KOPT-K1 (cell line): ENCODE results near the gene ANO2.

Experiments
- H3K27ac ChIP-seq: fragments of 200-600 bp; sonication (generic); 2 replicates; pipeline ENCODE4 v1.5.1; 2016; ENCODE audit warnings: antibody characterized with exemption, mild to moderate bottlenecking, low read depth, low read length; ENCODE audit not compliant: poor library complexity, severe bottlenecking
- H3K36me3 ChIP-seq: fragments of 200-600 bp; sonication (generic); 2 replicates; pipeline ENCODE4 v1.5.1; 2017; ENCODE audit warnings: antibody characterized with exemption, mild to moderate bottlenecking, low read length, moderate library complexity; ENCODE audit not compliant: insufficient read depth
- H3K9me3 ChIP-seq: fragments of 200-600 bp; sonication (generic); 2 replicates; pipeline ENCODE4 v1.5.1; 2017; ENCODE audit warnings: antibody characterized with exemption, low read length, mild to moderate bottlenecking; ENCODE audit not compliant: insufficient read depth, poor library complexity, severe bottlenecking

The ANO2 gene

DNA sequence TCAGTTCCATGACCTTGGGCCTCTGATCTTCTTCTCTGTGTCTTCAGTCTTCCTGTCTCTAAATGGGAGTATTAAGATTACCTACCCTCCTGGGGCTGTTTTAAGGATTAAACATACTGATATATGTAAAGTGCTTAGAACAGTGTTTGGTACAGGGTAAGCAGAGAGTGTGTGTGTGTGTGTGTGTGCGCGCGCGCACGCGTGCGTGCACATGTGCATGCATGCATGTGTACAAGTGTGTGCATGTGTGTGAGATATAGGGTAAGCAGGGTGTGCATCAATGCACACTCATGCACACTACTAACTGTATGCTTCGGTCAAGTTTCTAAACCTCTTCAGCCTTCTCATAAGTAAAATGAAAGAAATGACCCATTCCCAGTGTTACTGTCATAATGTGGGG is 316.6 kb downstream of the ANO2 start:
- Histone ChIP-seq H3K36me3 (no peaks in the 10 kb centered on the region), H3K9me3 (no peaks in the 10 kb centered on the region), H3K27ac (no peak overlapping the region)

DNA sequence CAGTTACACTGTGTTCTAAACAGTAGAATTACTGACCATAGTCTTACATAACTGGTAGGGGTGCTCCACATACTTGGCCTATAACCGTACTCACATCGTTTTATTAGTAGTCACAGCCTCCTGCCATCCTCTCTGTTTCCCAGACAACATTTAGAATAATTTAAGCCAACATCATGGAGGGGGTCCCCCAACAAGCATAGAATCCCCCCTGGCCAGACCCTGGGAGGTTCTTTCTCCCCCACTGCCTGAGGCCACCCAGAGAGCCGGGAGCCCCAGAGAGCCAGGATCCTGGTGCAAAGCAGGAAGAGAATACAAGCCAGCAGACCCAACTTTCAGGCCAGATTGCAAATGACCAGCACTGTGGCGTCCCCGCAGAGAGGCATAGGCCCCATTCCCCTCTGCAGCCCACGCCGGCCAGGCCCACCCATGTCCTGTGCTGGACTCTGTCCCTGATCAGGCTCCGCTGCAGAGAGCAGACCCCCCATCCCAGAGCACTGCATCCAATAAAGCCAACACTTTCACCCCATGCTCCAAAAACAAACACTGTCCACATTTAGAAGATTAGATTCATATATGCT is 317.9 kb downstream of the ANO2 start:
- Histone ChIP-seq H3K9me3 (no peaks in the 10 kb centered on the region), H3K27ac (no peak overlapping the region), H3K36me3 (no peaks in the 10 kb centered on the region)

DNA sequence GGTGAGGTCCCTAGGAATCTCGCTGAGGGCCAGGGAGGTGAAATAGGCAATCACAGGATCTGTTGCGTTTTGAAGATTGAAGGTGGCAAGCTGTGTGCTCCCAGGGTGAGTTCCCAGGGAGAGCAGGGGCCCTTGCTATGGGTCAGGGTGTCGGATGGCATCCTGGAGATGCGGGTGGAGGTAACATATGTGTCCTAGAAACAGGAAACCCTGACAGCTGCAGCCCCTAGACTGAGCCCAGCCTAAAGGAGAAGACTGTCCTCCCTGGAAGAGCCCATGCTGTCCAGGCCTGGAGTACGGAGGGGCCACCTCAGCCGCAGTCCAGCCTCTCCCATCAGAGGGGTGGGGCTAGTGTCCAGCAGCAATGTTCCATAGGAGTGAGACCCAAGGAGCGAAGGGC is 318.9 kb downstream of the ANO2 start:
- H3K27ac ChIP-seq, result no peak overlapping the region
- H3K9me3 ChIP-seq, result no peaks in the 10 kb centered on the region
- no peaks in the 10 kb centered on the region for H3K36me3 ChIP-seq

DNA sequence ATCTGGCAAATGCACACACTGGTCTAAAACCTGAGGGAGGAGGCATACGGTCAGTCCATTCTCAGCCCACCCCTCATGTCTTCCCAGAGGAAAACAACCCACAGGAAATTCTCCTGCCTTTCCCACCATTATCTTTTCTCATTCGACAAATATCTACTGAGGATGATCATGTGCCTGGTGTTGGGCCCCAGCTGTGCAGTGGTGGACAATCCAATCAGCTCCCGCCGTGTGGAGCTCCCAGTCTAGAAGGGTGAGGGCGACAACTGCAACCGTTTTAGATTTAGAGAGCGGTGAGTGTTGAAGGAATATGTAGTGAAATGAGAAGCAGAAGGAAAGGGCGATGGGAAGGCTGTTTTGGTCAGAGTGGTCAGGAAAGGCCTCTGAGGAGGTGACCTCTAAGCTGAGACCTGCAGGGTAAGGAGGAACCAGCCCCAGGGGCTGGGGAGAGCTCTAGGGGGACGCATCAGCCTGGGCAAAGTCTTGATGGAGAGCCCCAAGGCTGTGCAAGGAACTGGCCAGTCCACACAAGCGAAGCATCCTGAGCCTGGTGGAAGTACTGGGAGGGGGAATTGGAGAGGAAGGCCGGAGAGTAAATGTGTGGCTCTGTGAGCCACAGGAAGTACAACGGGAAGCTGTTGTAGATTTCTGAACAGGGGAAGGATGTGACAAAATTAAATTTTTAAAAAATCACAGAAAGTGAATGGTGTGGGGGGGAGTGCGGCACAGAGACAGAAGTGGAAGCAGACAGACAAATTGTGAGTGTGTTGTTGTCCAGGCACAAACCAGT is 320.4 kb downstream of the ANO2 start:
- H3K27ac ChIP-seq, result no peak overlapping the region

DNA sequence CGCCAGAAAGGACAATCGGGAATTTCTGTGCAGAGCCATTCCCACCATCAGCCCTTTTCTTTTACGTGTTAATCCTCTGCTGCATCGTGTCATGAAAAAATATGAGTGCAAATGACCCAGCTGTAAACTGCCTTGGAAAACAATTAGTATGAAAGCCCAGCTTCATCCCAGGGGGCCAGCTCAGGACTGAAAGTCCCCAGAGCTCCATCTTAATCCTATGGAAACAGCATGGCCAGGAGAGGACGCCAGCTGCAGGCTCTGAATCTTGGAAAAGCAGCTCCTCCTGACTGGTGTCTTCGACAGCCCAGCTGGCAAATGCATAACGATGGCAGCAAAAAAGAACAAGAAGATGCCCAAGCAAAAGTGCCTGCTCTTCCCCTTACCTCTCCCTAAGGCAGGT is 321.6 kb downstream of the ANO2 start:
- no peak overlapping the region for H3K27ac ChIP-seq
- no peaks in the 10 kb centered on the region for H3K36me3 ChIP-seq
- H3K9me3 ChIP-seq, result no peaks in the 10 kb centered on the region

More for the DNA sequence above, 320.4 kb downstream of the ANO2 start:
- no peaks in the 10 kb centered on the region for H3K9me3 ChIP-seq
- no peaks in the 10 kb centered on the region for H3K36me3 ChIP-seq

DNA sequence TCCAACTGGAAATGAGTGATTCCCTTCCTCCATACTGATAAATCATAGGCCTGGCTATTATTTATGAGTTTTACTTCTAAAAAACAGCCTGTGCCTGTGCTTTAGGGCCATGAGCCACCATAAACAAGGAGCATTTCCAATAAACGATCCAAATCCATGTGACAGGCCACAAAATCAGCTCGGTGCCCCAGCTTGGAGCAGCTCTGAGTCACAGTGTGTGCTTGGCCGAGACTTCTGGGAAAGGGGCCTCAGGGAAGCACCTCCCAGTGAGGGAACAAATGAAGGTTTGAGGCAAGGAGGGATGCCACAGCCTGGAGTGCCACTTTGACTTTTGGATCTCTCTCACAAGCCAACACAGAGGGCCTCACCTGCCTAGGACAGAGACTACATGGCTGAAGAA is 322.8 kb downstream of the ANO2 start:
- H3K27ac ChIP-seq, result no peak overlapping the region
- no peaks in the 10 kb centered on the region for H3K36me3 ChIP-seq
- no peaks in the 10 kb centered on the region for H3K9me3 ChIP-seq

DNA sequence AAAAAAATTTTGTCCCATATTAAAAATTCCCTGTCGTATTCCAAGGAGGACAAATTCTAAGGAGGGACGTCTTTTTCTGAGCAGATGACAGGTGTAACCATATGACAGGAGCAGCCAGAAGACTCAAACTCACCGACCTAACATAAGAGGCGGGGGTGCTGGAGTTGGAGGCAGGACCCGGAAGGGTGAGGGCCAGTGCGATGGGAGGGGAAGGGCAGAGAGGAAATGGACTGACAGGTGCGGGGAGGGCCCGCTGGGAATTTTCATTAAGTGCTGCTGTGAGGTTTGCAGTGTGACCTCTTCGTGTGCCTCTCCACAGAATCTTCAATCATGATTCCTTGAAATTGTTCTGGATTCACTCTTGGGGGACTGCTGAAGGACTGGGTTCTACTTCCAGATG is 323.7 kb downstream of the ANO2 start:
- no peaks in the 10 kb centered on the region for H3K36me3 ChIP-seq
- no peaks in the 10 kb centered on the region for H3K9me3 ChIP-seq
- no peak overlapping the region for H3K27ac ChIP-seq

DNA sequence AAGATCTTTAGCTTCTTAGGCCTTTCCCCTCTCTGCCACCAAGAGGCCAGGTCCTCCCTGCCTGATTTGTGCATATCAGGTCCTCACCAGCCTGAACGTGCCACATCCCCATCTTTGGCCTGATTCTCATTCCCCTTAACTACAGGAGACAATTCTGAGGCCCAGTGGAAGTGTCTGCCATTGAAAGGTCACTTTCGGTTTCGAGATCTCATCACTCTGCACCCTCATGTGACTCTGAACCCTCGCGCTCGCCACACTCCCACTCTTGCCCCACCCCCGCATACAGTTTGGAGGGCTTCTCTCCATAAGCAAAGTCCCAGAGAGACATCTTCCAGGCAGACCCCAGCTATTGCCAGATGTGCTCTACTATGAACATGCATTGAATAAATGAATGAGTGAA is 324.2 kb downstream of the ANO2 start:
- no peaks in the 10 kb centered on the region for H3K36me3 ChIP-seq

DNA sequence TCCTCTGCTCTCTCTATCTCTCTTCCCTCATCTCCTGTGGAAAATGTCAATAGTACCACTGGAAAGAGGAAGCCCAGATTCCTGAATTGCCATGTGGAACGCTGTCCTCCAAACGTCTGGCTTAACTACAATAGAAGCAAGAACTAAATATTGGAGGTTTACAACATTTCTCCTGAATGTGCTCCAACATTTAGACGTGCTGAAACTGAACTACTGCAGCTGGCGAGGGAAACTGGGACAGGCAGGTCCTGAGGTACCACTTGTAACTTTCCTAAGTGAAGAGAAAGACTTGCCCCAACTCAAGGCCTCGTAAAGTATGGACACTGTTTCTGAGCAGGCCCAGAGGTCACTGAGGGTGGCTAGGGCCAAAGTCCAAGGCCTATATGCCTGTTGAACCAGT is 325.4 kb downstream of the ANO2 start:
- Histone ChIP-seq H3K27ac (no peak overlapping the region), H3K36me3 (no peaks in the 10 kb centered on the region), H3K9me3 (no peaks in the 10 kb centered on the region)

More for the DNA sequence above, 324.2 kb downstream of the ANO2 start:
- Histone ChIP-seq H3K9me3 (no peaks in the 10 kb centered on the region), H3K27ac (no peak overlapping the region)

DNA sequence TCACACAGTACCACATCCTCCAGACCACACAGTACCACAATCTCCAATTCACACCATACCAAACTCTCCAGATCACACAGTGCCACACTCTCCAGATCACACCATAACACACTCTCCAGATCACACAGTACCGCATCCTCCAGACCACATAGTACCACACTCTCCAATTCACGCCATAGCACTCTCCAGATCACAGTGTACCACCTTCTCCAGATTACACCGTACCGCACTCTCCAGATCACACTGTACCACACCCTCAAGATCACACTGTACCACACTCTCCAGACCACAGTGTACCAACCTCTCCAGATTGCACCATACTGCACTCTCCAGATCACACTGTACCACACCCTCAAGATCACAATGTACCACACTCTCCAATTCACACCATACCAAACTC is 328.2 kb downstream of the ANO2 start:
- Histone ChIP-seq H3K36me3 (no peaks in the 10 kb centered on the region), H3K9me3 (no peaks in the 10 kb centered on the region), H3K27ac (no peak overlapping the region)

DNA sequence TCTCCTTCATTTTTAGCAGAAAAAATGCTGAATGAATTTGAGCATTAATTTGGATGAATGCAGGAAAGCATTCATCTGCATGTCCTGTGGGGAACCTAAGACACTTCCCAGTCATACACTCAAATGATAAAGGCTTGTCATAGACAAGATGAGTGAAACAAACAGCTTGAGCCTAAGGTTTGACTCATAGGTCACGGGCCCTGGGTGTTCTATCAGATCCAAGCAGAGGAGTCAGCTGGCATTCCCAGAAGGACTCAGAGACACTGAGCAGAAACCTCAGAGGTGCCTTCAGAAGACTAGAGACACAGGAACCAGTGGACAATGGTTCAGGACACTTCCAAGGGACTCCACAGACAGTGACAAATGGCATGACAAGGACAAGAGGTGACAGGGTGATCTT is 329.3 kb downstream of the ANO2 start:
- Histone ChIP-seq H3K9me3 (no peaks in the 10 kb centered on the region), H3K36me3 (no peaks in the 10 kb centered on the region), H3K27ac (no peak overlapping the region)

DNA sequence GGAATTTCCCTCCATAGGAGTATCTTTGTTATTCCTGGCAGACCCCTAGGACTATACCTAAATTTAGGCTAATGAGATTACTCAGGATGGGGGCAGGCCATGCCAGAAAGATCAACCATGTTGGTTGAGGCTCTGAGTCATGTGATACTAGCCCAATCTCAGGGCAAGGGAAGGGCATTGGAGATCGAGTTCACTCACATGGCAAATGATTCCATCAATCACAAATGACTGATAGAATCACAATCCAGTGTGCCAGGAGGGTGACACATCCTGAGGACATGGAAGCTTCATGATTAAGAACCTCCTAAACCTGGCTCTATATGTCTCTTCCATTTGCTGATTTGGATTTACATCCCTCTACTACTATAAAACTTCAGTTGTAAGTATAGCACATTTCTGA is 330.8 kb downstream of the ANO2 start:
- H3K36me3 ChIP-seq, result no peaks in the 10 kb centered on the region
- H3K9me3 ChIP-seq, result no peaks in the 10 kb centered on the region

DNA sequence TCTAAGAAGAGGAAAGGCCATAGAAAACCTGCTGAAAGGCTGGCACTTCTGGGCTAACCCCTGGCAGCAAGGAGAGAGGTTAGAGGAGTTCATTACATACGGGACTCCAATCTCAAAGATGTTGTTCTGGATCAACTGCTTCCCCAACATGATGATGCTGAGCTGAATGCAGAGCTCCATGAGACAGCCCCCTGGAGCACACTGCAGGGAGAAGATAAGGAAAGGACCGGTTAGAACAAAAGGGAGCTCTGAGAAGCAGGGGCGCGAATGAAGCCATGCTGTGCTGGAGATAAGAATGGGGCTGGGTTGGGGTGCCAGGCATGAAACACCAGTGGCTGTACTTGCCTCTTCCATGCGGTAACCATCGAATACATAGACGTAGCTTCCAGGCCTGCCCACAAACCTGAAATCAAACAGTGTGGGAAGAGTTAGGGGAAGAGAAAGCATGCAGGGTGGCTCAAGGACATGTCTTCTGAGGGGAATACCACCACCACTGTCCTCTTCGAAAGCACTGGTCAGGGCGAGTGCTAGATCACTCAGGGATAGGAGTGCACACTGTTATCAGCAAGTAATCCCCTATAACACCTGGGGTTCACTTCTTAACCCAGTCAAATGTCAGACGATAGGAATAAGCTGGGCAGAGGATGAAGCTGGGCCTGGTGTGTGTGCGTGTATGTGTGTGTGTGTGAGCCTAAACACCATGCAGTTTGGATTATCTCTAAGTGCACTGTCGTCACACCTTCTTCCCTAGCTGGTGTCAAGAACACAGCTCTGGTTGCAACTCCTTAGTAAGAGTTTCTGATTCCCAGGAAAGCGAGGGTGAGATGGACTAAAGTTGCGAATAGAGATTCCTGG is 332.3 kb downstream of the ANO2 start:
- H3K36me3 ChIP-seq, result no peaks in the 10 kb centered on the region
- no peaks in the 10 kb centered on the region for H3K9me3 ChIP-seq
- H3K27ac ChIP-seq, result no peak overlapping the region

More for the DNA sequence above, 330.8 kb downstream of the ANO2 start:
- H3K27ac ChIP-seq, result no peak overlapping the region

DNA sequence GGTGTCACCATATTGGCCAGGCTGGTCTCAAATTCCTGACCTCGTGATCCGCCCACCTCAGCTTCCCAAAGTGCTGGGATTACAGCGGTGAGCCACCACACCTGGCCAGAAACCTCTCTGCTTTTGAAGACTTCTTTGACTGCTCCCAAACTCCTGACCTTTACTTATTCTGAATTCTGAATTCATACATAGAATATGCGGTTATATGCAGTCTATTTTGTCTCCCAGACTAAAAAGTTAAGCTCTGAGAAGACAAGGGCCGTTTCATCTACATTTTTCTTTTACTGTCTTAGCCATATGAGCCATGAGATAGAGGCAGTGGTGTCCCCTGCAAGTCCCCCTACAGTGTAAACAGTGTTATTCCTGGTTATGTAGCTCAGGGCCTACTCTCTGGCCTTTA is 333.9 kb downstream of the ANO2 start:
- H3K27ac ChIP-seq, result no peak overlapping the region
- H3K36me3 ChIP-seq, result no peaks in the 10 kb centered on the region
- no peaks in the 10 kb centered on the region for H3K9me3 ChIP-seq

DNA sequence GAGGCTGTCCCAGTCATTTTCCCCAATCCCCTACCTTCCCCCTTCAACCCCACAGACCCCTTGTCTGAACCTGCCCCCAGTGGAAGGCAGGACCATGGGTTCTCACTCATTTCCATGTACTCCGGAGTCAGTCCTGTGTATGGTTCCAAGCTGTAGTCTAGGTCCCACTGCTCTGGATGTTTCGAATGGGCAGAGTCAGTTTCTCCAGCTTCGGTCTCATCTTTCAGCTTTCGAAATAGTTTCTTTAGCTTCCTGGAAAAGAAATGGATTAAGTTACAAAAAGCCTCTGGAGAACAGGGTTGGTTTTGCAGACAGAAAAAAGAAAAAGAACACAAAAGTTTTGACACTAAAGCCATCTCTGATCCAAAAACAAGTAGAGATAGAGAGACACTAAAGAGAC is 345.7 kb downstream of the ANO2 start:
- no peaks in the 10 kb centered on the region for H3K36me3 ChIP-seq
- no peak overlapping the region for H3K27ac ChIP-seq
- no peaks in the 10 kb centered on the region for H3K9me3 ChIP-seq
